Activated T-helper 1 cell treated with anti-CD3 and anti-CD28 coated beads, Interleukin-12 subunit alpha, Interleukin-12 subunit beta, Interleukin-2, Interleukin-4 antibody, amounts not matched to agents 30 ng/mL and 10 ng/mL and 1 ng/mL, durations not matched to agents 14 hours and 24 hours and 36 hours (primary cell): ENCODE measurements around the gene NFKBIL1. TPM values are rescaled to one million over a fixed set of nuclear protein-coding genes. Genes with fewer than 3 reads are reported as not detected.

ENCODE experiments used
- DNase-seq: peaks from one replicate; pipeline ENCODE4 v3.0.0; 2021; ENCODE audit warnings: low spot score
- H3K27ac Mint-ChIP-seq: one replicate; pipeline ENCODE4 v1.8.0; 2021; ENCODE audit warnings: mild to moderate bottlenecking, mixed read lengths
- H3K27me3 Mint-ChIP-seq: one replicate; pipeline ENCODE4 v1.8.0; 2022; ENCODE audit warnings: mild to moderate bottlenecking, moderate library complexity, mixed read lengths; ENCODE audit not compliant: insufficient read depth
- H3K36me3 Mint-ChIP-seq: one replicate; pipeline ENCODE4 v1.8.0; 2021; ENCODE audit warnings: low read depth, mixed read lengths
- H3K4me1 Mint-ChIP-seq: one replicate; pipeline ENCODE4 v1.8.0; 2021; ENCODE audit warnings: low read depth, mixed read lengths
- H3K4me3 Mint-ChIP-seq: one replicate; pipeline ENCODE4 v1.8.0; 2021; ENCODE audit warnings: mild to moderate bottlenecking, moderate library complexity, mixed read lengths
- H3K9me3 Mint-ChIP-seq: one replicate; pipeline ENCODE4 v1.8.0; 2021; ENCODE audit warnings: mixed read lengths
- intact Hi-C: fragments of 100-400 bp; cut with micrococcal nuclease; formaldehyde crosslinking; loops from one replicate; pipeline ENCODE4 v1.15.1; 2024
- total RNA-seq: library from RNA; stranded (reverse); gene quantifications from 2 replicates; pipeline ENCODE4 v1.2.3, GENCODE V29; 2022

Gene NFKBIL1
- total RNA-seq, 1 donor from 2014 or later = 18.9 TPM

DNA sequence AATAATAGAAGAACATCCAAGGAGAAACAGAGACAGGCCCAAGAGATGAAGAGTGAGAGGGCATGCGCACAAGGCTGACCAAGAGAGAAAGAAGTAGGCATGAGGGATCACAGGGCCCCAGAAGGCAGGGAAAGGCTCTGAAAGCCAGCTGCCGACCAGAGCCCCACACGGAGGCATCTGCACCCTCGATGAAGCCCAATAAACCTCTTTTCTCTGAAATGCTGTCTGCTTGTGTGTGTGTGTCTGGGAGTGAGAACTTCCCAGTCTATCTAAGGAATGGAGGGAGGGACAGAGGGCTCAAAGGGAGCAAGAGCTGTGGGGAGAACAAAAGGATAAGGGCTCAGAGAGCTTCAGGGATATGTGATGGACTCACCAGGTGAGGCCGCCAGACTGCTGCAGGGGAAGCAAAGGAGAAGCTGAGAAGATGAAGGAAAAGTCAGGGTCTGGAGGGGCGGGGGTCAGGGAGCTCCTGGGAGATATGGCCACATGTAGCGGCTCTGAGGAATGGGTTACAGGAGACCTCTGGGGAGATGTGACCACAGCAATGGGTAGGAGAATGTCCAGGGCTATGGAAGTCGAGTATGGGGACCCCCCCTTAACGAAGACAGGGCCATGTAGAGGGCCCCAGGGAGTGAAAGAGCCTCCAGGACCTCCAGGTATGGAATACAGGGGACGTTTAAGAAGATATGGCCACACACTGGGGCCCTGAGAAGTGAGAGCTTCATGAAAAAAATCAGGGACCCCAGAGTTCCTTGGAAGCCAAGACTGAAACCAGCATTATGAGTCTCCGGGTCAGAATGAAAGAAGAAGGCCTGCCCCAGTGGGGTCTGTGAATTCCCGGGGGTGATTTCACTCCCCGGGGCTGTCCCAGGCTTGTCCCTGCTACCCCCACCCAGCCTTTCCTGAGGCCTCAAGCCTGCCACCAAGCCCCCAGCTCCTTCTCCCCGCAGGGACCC, 27.0 kb downstream of the NFKBIL1 start:
- peaks cover 81% of the 10 kb centered on the region for H3K4me1 Mint-ChIP-seq
- intact Hi-C loops = loop anchor here (1.0 to 5.0 kb wide), 6 partner anchors 15 to 1278 kb away; partner anchors contain the start of genes CLIC1, NFKBIL1, PRRC2A and PSMB9

DNA sequence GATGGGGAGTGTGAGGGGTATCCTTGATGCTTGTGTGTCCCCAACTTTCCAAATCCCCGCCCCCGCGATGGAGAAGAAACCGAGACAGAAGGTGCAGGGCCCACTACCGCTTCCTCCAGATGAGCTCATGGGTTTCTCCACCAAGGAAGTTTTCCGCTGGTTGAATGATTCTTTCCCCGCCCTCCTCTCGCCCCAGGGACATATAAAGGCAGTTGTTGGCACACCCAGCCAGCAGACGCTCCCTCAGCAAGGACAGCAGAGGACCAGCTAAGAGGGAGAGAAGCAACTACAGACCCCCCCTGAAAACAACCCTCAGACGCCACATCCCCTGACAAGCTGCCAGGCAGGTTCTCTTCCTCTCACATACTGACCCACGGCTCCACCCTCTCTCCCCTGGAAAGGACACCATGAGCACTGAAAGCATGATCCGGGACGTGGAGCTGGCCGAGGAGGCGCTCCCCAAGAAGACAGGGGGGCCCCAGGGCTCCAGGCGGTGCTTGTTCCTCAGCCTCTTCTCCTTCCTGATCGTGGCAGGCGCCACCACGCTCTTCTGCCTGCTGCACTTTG, 28.0 kb downstream of the NFKBIL1 start, which contains the start of gene TNF:
Gene TNF (plus strand): TSS at position 231 of the 567 bp plus-strand sequence. CDS start 177 bp downstream, at position 408.
- peaks cover 81% of the 10 kb centered on the region for H3K4me1 Mint-ChIP-seq
- peaks cover 61% of the 10 kb centered on the region for H3K36me3 Mint-ChIP-seq
- peaks cover 2% of the 10 kb centered on the region for H3K27me3 Mint-ChIP-seq
- H3K9me3 Mint-ChIP-seq = no peaks in the 10 kb centered on the region
- intact Hi-C loops = loop anchor here (1.0 to 5.0 kb wide), 4 partner anchors 16 to 378 kb away; partner anchors contain the start of genes NFKBIL1 and PRRC2A
- H3K27ac Mint-ChIP-seq = peak within 1 kb of the TSS; percentile 81
- peak within 1 kb of the TSS; percentile 92 for H3K4me3 Mint-ChIP-seq
- DNase-seq = peak; percentile 85

More for the DNA sequence above, 27.0 kb downstream of the NFKBIL1 start:
- H3K27ac Mint-ChIP-seq = peak overlapping the region; percentile 81
- peaks cover 55% of the 10 kb centered on the region for H3K36me3 Mint-ChIP-seq
- peak overlapping the region; percentile 92 for H3K4me3 Mint-ChIP-seq
- DNase-seq = no peak
- peaks cover 2% of the 10 kb centered on the region for H3K27me3 Mint-ChIP-seq
- H3K9me3 Mint-ChIP-seq = no peaks in the 10 kb centered on the region

- no peak for DNase-seq
- Mint-ChIP-seq H3K4me3 (peak overlapping the region; percentile 92), H3K27me3 (peaks cover 2% of the 10 kb centered on the region), H3K4me1 (peaks cover 78% of the 10 kb centered on the region), H3K36me3 (peaks cover 67% of the 10 kb centered on the region), H3K9me3 (no peaks in the 10 kb centered on the region), H3K27ac (peak overlapping the region; percentile 81)
- intact Hi-C loops = loop anchor here (1.0 to 5.0 kb wide), 5 partner anchors 8 to 379 kb away; partner anchors contain the start of genes NFKBIL1 and PRRC2A
These were observed 28.7 kb downstream of the NFKBIL1 start for GRCh38 chr6:31575952-31576685.

GRCh38 chr6:31576897-31577578, 29.6 kb downstream of the NFKBIL1 start:
- Mint-ChIP-seq H3K4me3 (peak overlapping the region; percentile 92), H3K4me1 (peaks cover 73% of the 10 kb centered on the region), H3K9me3 (no peaks in the 10 kb centered on the region), H3K27ac (peak overlapping the region; percentile 81), H3K36me3 (peaks cover 74% of the 10 kb centered on the region), H3K27me3 (no peaks in the 10 kb centered on the region)
- DNase-seq = peak; percentile 59
- intact Hi-C loops = loop anchor here (1.0 to 5.0 kb wide), 2 partner anchors 9 to 380 kb away; no protein-coding TSS in a partner anchor

- intact Hi-C loops = loop anchor here (5.0 kb wide), 1 partner anchor 380 kb away; no protein-coding TSS in a partner anchor
- Mint-ChIP-seq H3K27ac (peak overlapping the region; percentile 81), H3K4me3 (peak overlapping the region; percentile 92), H3K9me3 (no peaks in the 10 kb centered on the region), H3K36me3 (peaks cover 71% of the 10 kb centered on the region), H3K27me3 (no peaks in the 10 kb centered on the region), H3K4me1 (peaks cover 72% of the 10 kb centered on the region)
- no peak for DNase-seq
These were observed 30.2 kb downstream of the NFKBIL1 start for GRCh38 chr6:31577579-31577966.

DNA sequence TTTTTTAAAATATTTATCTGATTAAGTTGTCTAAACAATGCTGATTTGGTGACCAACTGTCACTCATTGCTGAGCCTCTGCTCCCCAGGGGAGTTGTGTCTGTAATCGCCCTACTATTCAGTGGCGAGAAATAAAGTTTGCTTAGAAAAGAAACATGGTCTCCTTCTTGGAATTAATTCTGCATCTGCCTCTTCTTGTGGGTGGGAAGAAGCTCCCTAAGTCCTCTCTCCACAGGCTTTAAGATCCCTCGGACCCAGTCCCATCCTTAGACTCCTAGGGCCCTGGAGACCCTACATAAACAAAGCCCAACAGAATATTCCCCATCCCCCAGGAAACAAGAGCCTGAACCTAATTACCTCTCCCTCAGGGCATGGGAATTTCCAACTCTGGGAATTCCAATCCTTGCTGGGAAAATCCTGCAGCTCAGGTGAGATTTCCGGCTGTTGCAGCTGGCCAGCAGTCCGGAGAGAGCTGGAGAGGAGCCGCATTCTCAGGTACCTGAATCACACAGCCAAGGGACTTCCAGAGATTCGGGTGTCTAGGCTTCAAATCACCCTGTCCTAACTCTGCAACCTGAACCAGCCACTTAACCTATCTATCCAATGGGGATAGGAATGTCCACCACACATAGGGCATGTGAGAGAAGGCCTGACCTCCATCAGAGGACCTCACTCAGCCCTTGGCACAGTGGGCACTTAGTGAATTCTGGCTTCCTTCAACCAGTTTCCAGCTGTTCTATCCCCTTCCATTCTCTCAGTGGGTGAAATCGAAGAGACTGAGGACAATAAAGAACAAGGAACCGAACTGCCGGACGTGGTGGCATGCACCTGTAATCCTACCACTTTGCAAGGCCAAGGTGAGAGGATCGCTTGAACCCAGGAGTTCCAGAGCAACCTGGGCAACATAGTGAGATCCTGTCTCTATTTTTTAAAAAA, 31.0 kb downstream of the NFKBIL1 start:
- DNase-seq = no peak
- Mint-ChIP-seq H3K9me3 (no peaks in the 10 kb centered on the region), H3K27ac (peak overlapping the region; percentile 93), H3K36me3 (peaks cover 69% of the 10 kb centered on the region), H3K27me3 (no peaks in the 10 kb centered on the region), H3K4me1 (peaks cover 69% of the 10 kb centered on the region), H3K4me3 (peak overlapping the region; percentile 92)
- intact Hi-C loops = loop anchor here (5.0 kb wide), 1 partner anchor 381 kb away; no protein-coding TSS in a partner anchor

DNA sequence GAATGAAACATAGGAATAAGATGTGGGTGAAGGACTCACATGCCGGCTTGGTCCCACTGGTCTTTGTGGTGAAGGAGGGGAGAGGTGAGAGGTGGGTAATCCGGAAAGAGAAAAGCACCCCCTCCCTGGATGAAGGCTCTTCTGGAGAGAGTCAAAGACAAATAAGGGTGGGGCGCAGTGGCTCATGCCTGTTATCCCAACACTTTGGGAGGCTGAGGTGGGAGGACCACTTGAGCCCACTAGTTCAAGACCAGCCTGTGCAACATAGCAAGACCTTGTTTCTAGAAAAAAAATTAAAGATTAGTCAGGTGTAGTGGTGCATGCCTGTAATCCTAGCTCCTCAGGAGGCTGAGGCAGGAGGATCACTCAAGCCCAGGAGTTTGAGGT, 31.7 kb downstream of the NFKBIL1 start:
- intact Hi-C loops = loop anchor here (5.0 kb wide), 1 partner anchor 382 kb away; no protein-coding TSS in a partner anchor
- Mint-ChIP-seq H3K27ac (peak overlapping the region; percentile 93), H3K4me3 (peak overlapping the region; percentile 92), H3K36me3 (peaks cover 66% of the 10 kb centered on the region), H3K4me1 (peaks cover 62% of the 10 kb centered on the region), H3K27me3 (no peaks in the 10 kb centered on the region), H3K9me3 (no peaks in the 10 kb centered on the region)
- no peak for DNase-seq

GRCh38 chr6:31579546-31580437, 32.4 kb downstream of the NFKBIL1 start:
- no peak for DNase-seq
- Mint-ChIP-seq H3K4me3 (peak overlapping the region; percentile 92), H3K27ac (peak overlapping the region; percentile 93), H3K27me3 (no peaks in the 10 kb centered on the region), H3K9me3 (no peaks in the 10 kb centered on the region), H3K4me1 (peaks cover 60% of the 10 kb centered on the region), H3K36me3 (peaks cover 62% of the 10 kb centered on the region)
- intact Hi-C loops = loop anchor here (1.0 to 5.0 kb wide), 5 partner anchors 19 to 382 kb away; partner anchors contain the start of genes BAG6, DDX39B and NFKBIL1

GRCh38 chr6:31580438-31580740, 33.0 kb downstream of the NFKBIL1 start:
- peaks cover 60% of the 10 kb centered on the region for H3K36me3 Mint-ChIP-seq
- DNase-seq = no peak
- H3K9me3 Mint-ChIP-seq = no peaks in the 10 kb centered on the region
- H3K27ac Mint-ChIP-seq = peak overlapping the region; percentile 93
- peak overlapping the region; percentile 92 for H3K4me3 Mint-ChIP-seq
- intact Hi-C loops = loop anchor here (1.0 to 2.0 kb wide), 4 partner anchors 18 to 72 kb away; partner anchors contain the start of genes BAG6, DDX39B and NFKBIL1
- peaks cover 60% of the 10 kb centered on the region for H3K4me1 Mint-ChIP-seq
- H3K27me3 Mint-ChIP-seq = no peaks in the 10 kb centered on the region

DNA sequence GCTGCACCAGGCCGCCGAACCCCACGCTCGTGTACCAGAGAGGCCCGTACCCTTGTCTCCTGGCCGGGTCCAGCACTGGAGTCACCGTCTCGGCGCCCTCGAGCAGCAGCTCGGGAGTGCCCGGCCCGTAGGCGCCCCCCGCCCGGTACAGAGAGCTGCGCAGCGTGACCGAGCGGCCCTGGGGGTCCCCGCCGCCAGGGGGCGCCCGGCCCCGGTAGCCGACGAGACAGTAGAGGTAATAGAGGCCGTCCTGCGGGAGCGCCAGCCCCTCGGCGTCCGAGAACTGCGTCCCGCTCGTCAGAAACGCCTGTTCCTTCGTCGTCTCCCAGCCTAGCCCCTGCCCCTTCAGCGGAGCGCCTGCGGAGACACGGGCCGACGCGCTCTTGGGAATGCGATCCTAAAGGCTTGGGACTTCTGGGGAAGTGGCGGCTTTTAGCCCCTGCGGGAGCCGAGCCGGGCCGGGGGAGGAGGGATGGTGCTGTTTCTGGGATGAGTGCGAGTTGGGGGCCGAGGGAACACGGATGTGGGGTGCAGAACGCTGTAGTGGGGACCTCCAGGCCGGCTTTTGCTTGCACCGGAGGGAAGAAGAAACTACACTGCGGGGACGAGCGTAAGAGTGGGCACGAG, 33.5 kb downstream of the NFKBIL1 start:
- DNase-seq = peak; percentile 81
- H3K36me3 Mint-ChIP-seq = peaks cover 57% of the 10 kb centered on the region
- H3K27ac Mint-ChIP-seq = peak overlapping the region; percentile 93
- intact Hi-C loops = loop anchor here (1.0 to 2.0 kb wide), 6 partner anchors 9 to 72 kb away; partner anchors contain the start of genes BAG6, DDX39B, LTA and NFKBIL1
- peak overlapping the region; percentile 92 for H3K4me3 Mint-ChIP-seq
- no peaks in the 10 kb centered on the region for H3K9me3 Mint-ChIP-seq
- H3K27me3 Mint-ChIP-seq = no peaks in the 10 kb centered on the region
- peaks cover 63% of the 10 kb centered on the region for H3K4me1 Mint-ChIP-seq
